IPS-NIHi11 (cell line): ENCODE results near the gene MT3.

ENCODE experiments used
- DNase-seq: peaks from one replicate; pipeline ENCODE4 v3.0.0; 2012; ENCODE audit warnings: mixed read lengths, low spot score

MT3 gene

GRCh38 chr16:56589141-56590039 is at the start of gene MT3:
TSS of gene MT3 (plus strand) at chr16:56589528. CDS start at chr16:56589591, 63 bp downstream.
- DNase-seq = peak; percentile 82

- no peak for DNase-seq
Measured at GRCh38 chr16:56539656-56540055, 49.7 kb upstream of the MT3 start.

GRCh38 chr16:56542039-56542438 is 47.3 kb upstream of the MT3 start:
- DNase-seq = no peak

- DNase-seq = peak; percentile 73
Measured at GRCh38 chr16:56547120-56547948, 42.0 kb upstream of the MT3 start.

- no peak for DNase-seq
Measured at GRCh38 chr16:56547949-56548567, 41.3 kb upstream of the MT3 start.

- DNase-seq = no peak
Measured at GRCh38 chr16:56549161-56549560, 40.2 kb upstream of the MT3 start.

GRCh38 chr16:56549744-56550385 is 39.5 kb upstream of the MT3 start:
- DNase-seq = no peak

GRCh38 chr16:56551796-56552738 is 37.3 kb upstream of the MT3 start:
- DNase-seq = no peak

GRCh38 chr16:56554441-56554840 is 34.9 kb upstream of the MT3 start:
- no peak for DNase-seq

- no peak for DNase-seq
Measured at GRCh38 chr16:56558024-56558747, 31.1 kb upstream of the MT3 start.

GRCh38 chr16:56559109-56559508 is 30.2 kb upstream of the MT3 start:
- no peak for DNase-seq

GRCh38 chr16:56560447-56560846 is 28.9 kb upstream of the MT3 start:
- DNase-seq = no peak

- DNase-seq = no peak
Measured at GRCh38 chr16:56561126-56561525, 28.2 kb upstream of the MT3 start.

- no peak for DNase-seq
Measured at GRCh38 chr16:56564793-56565477, 24.4 kb upstream of the MT3 start, which contains the start of gene MT4. TSS of gene MT4 (plus strand) at chr16:56565073. CDS start at chr16:56565129, 56 bp downstream.

GRCh38 chr16:56569971-56570370 is 19.4 kb upstream of the MT3 start:
- no peak for DNase-seq

- no peak for DNase-seq
Measured at GRCh38 chr16:56571525-56571924, 17.8 kb upstream of the MT3 start.

GRCh38 chr16:56574625-56575024 is 14.7 kb upstream of the MT3 start:
- no peak for DNase-seq

- DNase-seq = peak; percentile 82
Measured at GRCh38 chr16:56576585-56577299, 12.6 kb upstream of the MT3 start.

GRCh38 chr16:56577300-56577625 is 12.1 kb upstream of the MT3 start:
- no peak for DNase-seq
